ENCODE data around the gene SIGMAR1. TPM values are rescaled to one million over a fixed set of nuclear protein-coding genes. Genes with fewer than 3 reads are reported as not detected.

SIGMAR1 gene
- total RNA-seq, 4 donors from 2014 or later, result 78.5 to 111 (median 109) TPM

GRCh38 chr9:34669809-34670562 is 32.4 kb upstream of the SIGMAR1 start:
- H3K4me1 ChIP-seq, result peaks cover 22% of the 10 kb centered on the region
- WGBS, result 86% methylated on average over 5 of the region's 5 CpGs
- DNase-seq (ENCODE audit: low spot score in 2 of 2), result no peak
- H3K4me3 ChIP-seq, result no peak overlapping the region
- no peaks in the 10 kb centered on the region for H3K9me3 ChIP-seq
- H3K36me3 ChIP-seq, result peaks cover 5% of the 10 kb centered on the region
- no peaks in the 10 kb centered on the region for H3K27me3 ChIP-seq
- TF ChIP-seq POLR2AphosphoS5 (IDR thresholded peaks at IDR 0.05) (no peak), POLR2A (IDR thresholded peaks at IDR 0.05) (no peak), EP300 (IDR thresholded peaks at IDR 0.05) (no peak)
- TF ChIP-seq, protein P1, sequence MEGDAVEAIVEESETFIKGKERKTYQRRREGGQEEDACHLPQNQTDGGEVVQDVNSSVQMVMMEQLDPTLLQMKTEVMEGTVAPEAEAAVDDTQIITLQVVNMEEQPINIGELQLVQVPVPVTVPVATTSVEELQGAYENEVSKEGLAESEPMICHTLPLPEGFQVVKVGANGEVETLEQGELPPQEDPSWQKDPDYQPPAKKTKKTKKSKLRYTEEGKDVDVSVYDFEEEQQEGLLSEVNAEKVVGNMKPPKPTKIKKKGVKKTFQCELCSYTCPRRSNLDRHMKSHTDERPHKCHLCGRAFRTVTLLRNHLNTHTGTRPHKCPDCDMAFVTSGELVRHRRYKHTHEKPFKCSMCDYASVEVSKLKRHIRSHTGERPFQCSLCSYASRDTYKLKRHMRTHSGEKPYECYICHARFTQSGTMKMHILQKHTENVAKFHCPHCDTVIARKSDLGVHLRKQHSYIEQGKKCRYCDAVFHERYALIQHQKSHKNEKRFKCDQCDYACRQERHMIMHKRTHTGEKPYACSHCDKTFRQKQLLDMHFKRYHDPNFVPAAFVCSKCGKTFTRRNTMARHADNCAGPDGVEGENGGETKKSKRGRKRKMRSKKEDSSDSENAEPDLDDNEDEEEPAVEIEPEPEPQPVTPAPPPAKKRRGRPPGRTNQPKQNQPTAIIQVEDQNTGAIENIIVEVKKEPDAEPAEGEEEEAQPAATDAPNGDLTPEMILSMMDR (IDR thresholded peaks at IDR 0.05), result no peak
- H3K27ac ChIP-seq, result no peak overlapping the region

DNA sequence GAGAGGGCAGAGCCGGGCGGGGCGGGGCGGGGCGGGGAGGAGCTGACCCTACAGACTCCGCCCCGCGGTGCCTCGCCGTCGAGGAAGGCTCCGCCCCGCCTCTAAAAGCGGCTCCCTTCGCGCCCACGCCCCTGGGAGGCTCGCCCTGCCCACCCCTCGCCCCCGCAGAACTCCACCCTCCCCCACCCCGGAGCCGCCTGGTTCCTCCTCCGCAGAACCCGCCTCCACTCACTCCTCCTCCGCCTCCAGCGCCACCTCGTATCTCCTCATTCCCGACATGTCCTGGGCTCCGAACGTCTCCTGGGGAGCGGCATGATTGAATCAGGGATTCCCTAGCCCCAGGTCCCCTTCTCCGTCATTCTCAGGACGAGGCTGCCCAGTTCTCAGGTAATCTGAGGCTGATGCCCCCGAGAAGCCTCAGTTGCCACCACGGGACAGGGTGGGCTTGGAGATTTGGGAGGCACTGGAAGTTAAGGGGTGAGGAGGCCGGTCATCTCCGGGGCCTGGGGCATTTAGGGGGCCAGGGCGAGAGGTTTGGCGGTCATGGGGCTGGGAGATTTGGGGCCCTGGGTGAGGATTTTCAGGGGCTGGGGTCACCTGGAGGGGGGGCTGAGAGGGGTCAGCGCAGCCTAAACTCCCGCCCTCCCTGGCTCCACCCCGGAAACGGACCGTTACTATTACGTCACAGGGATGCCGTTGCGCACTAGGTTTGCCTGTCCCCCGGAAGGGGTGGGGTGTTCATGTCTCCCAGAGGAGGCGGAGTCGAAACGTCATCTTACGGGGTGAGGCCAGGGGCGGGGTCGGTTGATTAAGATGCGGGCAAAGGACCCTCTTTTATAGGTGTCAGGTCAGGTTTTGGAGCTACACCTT is 28.0 kb upstream of the SIGMAR1 start:
- TF ChIP-seq POLR2A (IDR thresholded peaks at IDR 0.05) (peak; percentile 73 to 87), EP300 (IDR thresholded peaks at IDR 0.05) (no peak), POLR2AphosphoS5 (IDR thresholded peaks at IDR 0.05) (peak; percentile 27 to 79 (median 63))
- TF ChIP-seq, protein P1 (IDR thresholded peaks at IDR 0.05), result no peak
- WGBS, result 1% methylated on average over 48 of the region's 55 CpGs
- no peaks in the 10 kb centered on the region for H3K9me3 ChIP-seq
- H3K27ac ChIP-seq, result peak overlapping the region; percentile 94
- peaks cover 62% of the 10 kb centered on the region for H3K4me1 ChIP-seq
- H3K36me3 ChIP-seq, result peaks cover 18% of the 10 kb centered on the region
- peak overlapping the region; percentile 62 for H3K4me3 ChIP-seq
- peak; percentile 98 to 99 for DNase-seq (ENCODE audit: low spot score in 2 of 2)
- no peaks in the 10 kb centered on the region for H3K27me3 ChIP-seq

- no peaks in the 10 kb centered on the region for H3K9me3 ChIP-seq
- WGBS, result no CpG with 5 or more reads among the region's 26 CpGs
- TF ChIP-seq POLR2AphosphoS5 (IDR thresholded peaks at IDR 0.05) (no peak), POLR2A (IDR thresholded peaks at IDR 0.05) (no peak), EP300 (IDR thresholded peaks at IDR 0.05) (no peak)
- TF ChIP-seq, protein P1 (IDR thresholded peaks at IDR 0.05), result no peak
- no peak for DNase-seq (ENCODE audit: low spot score in 2 of 2)
- peak overlapping the region; percentile 94 for H3K27ac ChIP-seq
- peak overlapping the region; percentile 62 for H3K4me3 ChIP-seq
- H3K27me3 ChIP-seq, result no peaks in the 10 kb centered on the region
- H3K4me1 ChIP-seq, result peaks cover 63% of the 10 kb centered on the region
- H3K36me3 ChIP-seq, result peaks cover 24% of the 10 kb centered on the region
Measured at GRCh38 chr9:34665067-34665380, 27.4 kb upstream of the SIGMAR1 start.

DNA sequence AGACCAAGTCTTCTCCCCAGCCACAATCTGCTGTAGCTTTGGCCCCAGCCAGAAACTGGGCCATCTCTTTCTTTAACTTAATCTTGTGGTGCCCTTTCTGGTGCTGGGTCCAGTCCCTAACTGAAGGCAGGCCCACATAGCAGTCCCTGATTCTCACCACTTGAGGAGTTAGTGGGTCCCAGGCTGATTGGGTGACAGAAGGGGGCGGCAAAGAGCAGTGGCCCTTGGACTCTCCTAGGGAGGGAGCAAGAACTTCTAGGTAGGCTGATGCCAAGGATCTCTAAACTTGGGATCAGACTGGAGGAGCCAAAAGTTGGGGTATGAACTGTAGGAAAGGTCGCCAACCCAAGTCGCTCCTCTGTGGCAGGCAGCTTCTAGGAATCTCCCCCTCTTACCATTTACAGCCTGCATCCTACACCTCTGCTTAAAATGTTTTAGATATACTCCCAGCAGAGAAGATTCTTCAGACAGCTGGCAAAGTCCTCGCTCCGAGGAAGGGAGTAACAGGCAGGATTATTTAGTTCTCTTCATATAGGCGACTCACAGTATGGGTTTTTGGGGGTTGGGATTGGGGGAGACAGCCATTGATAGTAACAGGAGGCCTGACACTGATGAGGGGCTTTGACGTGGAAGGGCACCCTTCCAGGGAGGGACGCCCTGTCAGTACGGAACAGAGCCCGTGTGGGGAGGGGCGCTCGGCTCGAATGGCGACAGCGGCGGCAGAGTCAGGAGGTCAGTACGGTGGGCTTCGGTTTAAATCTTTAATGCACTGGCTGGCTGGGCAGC is 26.9 kb upstream of the SIGMAR1 start:
- 17% methylated on average over 10 of the region's 18 CpGs for WGBS
- Histone ChIP-seq H3K9me3 (no peaks in the 10 kb centered on the region), H3K4me3 (peak overlapping the region; percentile 62), H3K27me3 (no peaks in the 10 kb centered on the region), H3K4me1 (peaks cover 69% of the 10 kb centered on the region), H3K36me3 (peaks cover 27% of the 10 kb centered on the region), H3K27ac (peak overlapping the region; percentile 94)
- TF ChIP-seq EP300 (IDR thresholded peaks at IDR 0.05) (no peak), POLR2A (IDR thresholded peaks at IDR 0.05) (no peak)
- TF ChIP-seq, protein P1 (IDR thresholded peaks at IDR 0.05), result peak; percentile 83 to 87
- peak; percentile 91 to 92 for DNase-seq (ENCODE audit: low spot score in 2 of 2)

All from suprapubic skin (tissue), 4 donors.